Pulmonary artery endothelial cell (primary cell): ENCODE results near the gene LTC4S. TPM values are rescaled to one million over a fixed set of nuclear protein-coding genes. Genes with fewer than 3 reads are reported as not detected.
A peak's percentile ranks its signal among the peaks of the same experiment; 100 is the strongest.

Experiments used
- DNase-seq: peaks from one replicate; pipeline ENCODE4 v3.0.0-alpha.2; 2011; ENCODE audit warnings: low read depth, low spot score
- total RNA-seq: library from RNA; depleted of rRNA; stranded (reverse); fragments of >200 nt; gene quantifications from 2 replicates; pipeline ENCODE4 v1.2.3, GENCODE V29; 2014

The LTC4S gene
- total RNA-seq, 1 donor from 2014 or later: 0.66 TPM

- no peak for DNase-seq
These were observed 12.7 kb downstream of the LTC4S start, which contains the start of gene MGAT4B for GRCh38 chr5:179806250-179807048. TSS of gene MGAT4B (minus strand) at chr5:179806866. CDS start at chr5:179806583, 283 bp downstream.

GRCh38 chr5:179812135-179812825 is 18.5 kb downstream of the LTC4S start:
- no peak for DNase-seq

DNA sequence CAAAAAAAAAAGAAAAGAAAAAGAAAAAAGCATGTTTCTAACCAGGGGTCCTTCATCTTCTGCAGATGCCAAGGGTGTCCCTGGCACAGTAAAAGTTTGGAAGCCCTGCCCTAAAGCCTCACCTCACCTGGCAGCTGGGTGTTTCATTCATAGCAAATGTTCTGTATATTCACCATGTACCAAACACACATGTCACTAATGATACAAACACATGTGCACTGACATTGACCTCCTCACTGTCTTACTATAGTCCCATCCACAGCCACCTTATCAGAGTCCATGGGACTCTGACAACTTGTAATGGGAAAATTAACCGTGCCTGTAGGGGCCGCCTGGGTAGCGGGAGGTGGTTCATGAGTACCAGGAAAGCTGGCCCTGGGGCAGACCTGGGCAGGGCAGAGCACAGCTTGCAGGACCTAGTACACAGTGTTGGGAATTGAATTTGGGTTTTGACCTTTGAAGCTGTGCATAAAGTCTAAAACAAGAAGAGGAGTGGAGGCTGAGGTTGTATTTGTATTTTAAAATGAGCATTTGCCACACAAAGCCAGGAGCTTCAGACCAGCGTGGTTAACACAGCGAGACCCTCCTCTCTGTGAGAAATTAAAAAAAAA is 19.3 kb downstream of the LTC4S start:
- no peak for DNase-seq

DNA sequence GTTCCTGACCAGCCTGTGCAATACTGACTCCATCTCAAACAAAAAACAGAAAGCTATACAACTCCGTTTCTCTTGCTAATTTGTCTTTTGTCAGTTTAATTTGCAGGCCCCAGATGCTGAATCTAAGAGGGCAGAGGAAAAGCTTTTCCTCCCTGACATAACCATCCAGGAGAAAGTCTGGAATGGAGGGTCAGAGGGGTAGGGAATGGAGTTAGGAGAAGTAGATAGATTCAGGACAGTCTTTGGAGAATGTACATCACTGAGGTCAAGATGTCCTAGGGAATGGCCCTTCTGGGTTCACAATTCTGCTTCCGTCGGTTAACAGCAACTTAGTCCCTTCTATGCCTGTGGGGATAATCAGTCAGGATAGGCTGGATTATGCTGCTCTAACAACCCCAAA is 20.3 kb downstream of the LTC4S start:
- no peak for DNase-seq

DNA sequence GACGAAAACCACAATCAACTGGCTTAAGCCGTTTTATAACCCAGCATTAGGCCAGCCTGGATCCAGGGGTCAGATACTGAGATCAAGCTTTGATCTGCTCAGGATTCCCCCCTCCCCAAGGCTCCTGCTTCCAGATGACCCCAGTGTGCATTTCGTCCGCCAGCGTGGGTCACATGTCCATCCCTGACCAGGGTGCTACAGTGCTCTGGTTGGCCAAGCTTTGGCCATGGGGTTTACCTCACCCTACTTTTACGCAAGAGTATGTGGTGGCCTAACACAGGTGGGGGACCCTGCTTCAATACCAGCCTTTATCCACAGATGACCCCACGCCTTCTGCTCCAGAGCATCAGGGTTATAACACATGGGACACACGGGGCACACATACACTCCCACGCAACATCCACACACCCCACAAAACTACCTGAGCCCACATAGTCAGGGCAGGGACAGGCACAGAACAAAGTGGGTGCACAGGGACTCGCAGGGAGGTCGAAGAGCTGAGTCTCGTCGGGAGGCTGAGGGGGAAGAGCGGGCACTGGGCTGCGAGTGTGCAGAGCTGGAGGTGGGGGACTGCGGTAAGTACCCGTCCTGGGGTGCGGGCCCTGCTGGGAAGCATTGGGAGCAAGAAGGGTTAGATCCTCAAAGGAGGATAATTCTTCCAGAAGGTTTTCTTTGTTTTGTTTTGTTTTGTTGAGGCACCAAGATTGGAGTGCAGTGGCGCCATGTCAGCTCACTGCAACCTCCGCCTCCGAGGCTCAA is 21.9 kb downstream of the LTC4S start:
- no peak for DNase-seq

DNA sequence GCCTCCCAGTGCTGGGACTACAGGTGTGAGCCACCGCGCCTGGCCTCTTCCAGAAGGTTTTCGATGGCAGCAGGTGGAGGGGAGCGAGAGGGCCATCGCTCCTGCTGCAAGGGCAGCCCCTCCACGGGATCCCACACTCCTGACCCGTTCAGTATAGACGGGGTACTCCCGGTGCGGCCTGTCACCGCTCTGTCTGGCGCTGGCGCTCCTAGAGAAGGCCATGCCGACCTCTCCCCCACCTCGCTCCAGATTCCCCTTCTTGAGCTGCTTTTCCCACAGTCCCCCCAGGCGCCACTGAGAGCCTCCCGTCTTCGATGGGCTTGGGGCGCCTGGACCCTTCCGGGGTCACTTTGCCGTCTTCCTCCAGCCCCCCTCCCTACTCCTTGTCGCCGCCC is 22.6 kb downstream of the LTC4S start:
- DNase-seq: no peak

- DNase-seq: no peak
These were observed 23.1 kb downstream of the LTC4S start for GRCh38 chr5:179816796-179817469.

- no peak for DNase-seq
These were observed 23.7 kb downstream of the LTC4S start for GRCh38 chr5:179817470-179817840.

DNA sequence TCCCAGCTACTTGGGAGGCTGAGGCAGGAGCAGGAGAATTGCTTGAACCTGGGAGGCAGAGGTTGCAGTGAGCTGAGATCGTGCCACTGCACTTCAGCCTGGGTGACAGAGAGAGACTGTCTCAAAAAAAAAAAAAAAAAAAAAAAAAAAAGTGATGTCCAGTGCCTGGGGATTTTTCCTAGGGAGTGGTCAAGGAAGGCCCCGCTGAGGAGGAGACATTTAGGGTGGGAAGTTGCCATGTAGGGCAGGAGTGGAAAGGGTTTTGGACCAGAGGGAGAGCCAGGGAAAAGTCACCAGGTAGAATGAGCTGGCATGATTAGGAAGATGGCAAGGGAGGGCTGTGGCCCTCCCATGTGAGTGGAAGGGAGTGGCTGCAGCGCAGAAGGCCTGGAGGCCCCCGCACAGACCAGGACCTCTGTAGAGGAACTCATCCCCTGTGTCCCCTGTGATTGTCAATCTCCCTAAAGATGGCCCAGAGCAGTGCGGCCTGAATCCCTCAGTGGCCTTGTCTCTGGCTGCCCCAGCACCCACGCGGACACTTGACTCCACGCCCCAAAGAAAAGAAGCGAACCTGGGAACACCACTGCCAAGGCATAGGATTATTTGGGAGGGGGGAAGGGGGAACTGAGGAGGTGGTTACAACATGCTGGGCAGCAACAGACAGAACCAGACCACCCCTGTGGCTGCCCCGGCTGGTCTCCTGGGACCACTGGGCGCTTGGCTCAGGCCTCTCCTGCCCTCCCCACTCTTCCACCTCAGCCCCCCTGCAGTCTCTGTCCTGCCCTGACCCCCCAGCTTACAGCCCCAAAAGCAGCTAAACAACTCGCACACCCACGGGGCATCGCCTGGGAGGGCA is 24.3 kb downstream of the LTC4S start:
- DNase-seq: no peak

GRCh38 chr5:179818746-179819295 is 25.0 kb downstream of the LTC4S start:
- DNase-seq: peak; percentile 87

- peak; percentile 56 for DNase-seq
These were observed 25.7 kb downstream of the LTC4S start for GRCh38 chr5:179819296-179820126.

DNA sequence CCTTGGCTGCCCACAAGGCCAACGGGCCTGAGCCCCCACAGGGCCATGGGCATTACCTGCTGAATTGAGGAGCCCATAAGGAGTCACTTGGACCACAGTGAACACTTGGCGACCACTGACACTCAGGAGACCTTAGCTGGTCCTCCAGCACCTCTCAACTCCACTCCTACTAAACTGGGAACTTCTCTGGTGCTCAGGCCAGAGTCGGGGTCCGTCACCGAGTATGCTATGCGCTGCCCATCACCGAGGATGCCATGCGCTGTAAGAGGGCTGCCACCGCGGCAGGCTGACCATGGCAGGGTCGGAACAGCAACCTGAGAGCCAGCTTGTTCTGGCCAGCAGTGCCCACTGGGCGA is 26.3 kb downstream of the LTC4S start:
- DNase-seq: no peak

DNA sequence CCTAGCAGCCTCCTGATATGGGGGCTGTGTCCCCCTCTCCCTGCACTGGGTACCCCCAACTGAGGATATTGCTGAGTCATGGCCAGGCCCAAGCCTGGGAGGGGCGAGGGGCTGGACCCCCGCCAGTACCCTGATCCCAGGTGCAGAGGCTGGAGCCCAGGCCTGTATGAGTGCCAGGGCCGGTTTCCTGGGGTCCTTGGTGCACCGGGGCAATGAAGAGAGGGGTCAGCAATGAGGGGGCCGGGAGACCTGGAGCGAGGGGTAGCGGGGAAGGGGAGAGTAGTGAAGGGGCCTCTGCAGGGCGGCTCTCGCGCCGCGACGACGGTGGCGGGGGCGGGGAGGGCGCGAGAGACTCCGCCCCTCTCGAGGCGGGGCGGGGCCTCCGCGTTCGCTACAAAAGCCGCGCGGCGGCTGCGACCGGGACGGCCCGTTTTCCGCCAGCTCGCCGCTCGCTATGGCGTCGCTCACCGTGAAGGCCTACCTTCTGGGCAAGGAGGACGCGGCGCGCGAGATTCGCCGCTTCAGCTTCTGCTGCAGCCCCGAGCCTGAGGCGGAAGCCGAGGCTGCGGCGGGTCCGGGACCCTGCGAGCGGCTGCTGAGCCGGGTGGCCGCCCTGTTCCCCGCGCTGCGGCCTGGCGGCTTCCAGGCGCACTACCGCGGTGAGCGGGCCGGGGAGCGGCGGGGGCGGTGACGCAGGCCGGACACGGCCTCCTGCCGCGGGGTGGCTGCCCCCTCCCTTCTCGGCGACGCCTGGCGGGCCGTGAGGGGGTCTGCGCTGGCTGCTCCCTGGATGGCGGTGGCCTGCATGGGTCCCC is 26.9 kb downstream of the LTC4S start, which contains the start of gene SQSTM1:
Gene SQSTM1, plus strand, starts transcription at position 423 of the 815 bp plus-strand sequence. Its CDS starts 32 bp downstream, at position 455.
- DNase-seq: peak; percentile 37

DNA sequence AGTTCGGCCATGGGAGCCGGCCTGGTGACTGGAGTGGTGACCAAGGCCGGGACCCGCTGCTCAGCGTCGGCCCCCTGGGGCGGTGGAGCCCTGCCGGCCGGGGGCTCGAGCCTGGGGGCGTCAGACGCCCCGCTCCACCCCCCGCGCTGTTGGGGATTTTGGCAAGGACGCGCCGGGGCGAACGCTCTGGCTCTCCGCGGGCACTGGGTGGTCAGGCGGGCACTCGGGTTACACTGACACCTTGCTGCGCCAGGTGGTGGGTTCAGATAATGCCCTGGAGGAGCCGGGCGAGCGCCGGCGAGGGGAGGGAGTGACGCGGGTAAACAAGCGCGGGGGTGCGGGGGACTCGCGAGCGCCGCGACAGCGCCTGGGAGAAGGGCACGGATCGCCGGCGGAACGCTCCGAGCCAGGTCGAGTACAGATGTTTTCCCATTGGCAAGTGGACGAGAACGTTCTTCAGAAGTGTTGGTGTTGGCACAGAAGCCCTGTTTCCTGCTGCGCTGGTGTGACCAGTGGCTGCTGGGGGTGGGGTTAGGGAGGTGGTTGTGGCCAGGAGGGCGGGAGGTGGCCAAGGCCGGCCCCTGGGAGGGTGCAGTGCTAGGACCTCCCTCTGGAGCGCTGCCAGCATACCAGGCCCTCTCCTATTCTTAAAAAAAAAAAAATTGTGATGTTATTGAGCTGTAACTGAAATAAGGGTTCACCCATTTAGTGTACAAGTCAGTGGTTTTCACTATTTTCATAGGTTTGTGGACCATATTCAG is 27.7 kb downstream of the LTC4S start:
- peak; percentile 84 for DNase-seq

DNA sequence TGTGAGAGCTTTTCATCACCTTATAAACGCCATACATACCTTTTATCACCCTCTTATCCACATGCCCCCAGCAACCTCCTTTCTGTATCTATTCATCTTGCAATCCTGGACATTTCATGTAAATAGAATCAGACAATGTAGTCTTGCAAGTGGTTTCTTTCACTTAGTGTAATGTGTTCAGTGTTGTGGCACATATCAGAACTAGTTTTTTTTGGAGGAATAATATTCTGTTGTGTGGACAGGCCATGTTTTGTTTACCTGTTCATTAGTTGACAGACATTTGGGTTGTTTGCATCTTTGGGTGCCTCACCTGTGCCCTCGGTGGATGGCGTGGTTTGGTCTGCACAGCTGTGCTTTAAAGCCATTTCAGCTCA is 28.3 kb downstream of the LTC4S start:
- no peak for DNase-seq

- no peak for DNase-seq
These were observed 28.7 kb downstream of the LTC4S start for GRCh38 chr5:179822444-179822990.
